Ishikawa (cell line): ENCODE results near the gene SPATS1.

Experiments used
- CREB1 ChIP-seq: IDR thresholded peaks from 2 replicates; pipeline ENCODE4 v1.6.1; 2012; ENCODE audit warnings: low read depth
- EGR1 ChIP-seq: IDR thresholded peaks from 2 replicates; pipeline ENCODE4 v1.6.1; 2012
- EP300 ChIP-seq: IDR thresholded peaks from 2 replicates; pipeline ENCODE4 v1.6.1; 2012; ENCODE audit warnings: borderline replicate concordance
- FOXM1 ChIP-seq: IDR thresholded peaks from 2 replicates; pipeline ENCODE4 v1.6.1; 2012; ENCODE audit warnings: low read depth, borderline replicate concordance
- RAD21 ChIP-seq: IDR thresholded peaks from 2 replicates; pipeline ENCODE4 v1.6.1; 2012; ENCODE audit warnings: low read depth
- TAF1 ChIP-seq: IDR thresholded peaks from 2 replicates; pipeline ENCODE4 v1.6.1; 2012; ENCODE audit warnings: low read depth, mild to moderate bottlenecking
- TCF12 ChIP-seq: IDR thresholded peaks from 2 replicates; pipeline ENCODE4 v1.6.1; 2012; ENCODE audit warnings: low read depth
- TEAD4 ChIP-seq: IDR thresholded peaks from 2 replicates; pipeline ENCODE4 v1.6.1; 2012
- YY1 ChIP-seq: IDR thresholded peaks from 2 replicates; pipeline ENCODE4 v1.6.1; 2012; ENCODE audit warnings: low read depth
- ZBTB7A ChIP-seq: IDR thresholded peaks from 2 replicates; pipeline ENCODE4 v1.6.1; 2012; ENCODE audit warnings: low read depth
- TF ChIP-seq, protein P1 (sequence below): IDR thresholded peaks from 2 replicates; pipeline ENCODE4 v1.6.1; 2012; ENCODE audit warnings: low read depth, mild to moderate bottlenecking
- TF ChIP-seq, protein P2 (sequence below): IDR thresholded peaks from 2 replicates; pipeline ENCODE4 v1.6.1; 2012

DNA sequence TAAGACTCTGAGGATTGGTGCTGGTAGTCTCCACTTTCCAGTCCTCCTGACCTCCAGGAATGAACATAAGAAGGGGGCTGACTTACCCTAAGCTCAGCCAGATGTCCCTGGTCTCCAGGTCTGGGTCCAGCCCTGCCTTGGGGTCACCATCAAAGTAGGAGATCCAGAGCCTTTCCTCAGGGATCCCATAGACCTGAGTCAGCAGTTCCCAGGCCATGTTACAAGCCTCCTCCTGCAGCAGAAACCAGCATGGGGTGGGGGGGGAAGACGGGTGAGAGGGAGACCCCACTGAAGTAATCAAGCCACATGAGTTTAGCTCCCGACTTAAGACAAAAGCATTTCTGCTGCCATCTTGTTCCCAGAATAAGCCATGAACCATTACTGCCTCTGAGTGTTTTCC lies 31.1 kb upstream of the SPATS1 start:
- TF ChIP-seq CREB1 = no peak
- TF ChIP-seq RAD21 = no peak
- no peak for TF ChIP-seq FOXM1
- no peak for TF ChIP-seq EGR1
- TF ChIP-seq, protein P1, sequence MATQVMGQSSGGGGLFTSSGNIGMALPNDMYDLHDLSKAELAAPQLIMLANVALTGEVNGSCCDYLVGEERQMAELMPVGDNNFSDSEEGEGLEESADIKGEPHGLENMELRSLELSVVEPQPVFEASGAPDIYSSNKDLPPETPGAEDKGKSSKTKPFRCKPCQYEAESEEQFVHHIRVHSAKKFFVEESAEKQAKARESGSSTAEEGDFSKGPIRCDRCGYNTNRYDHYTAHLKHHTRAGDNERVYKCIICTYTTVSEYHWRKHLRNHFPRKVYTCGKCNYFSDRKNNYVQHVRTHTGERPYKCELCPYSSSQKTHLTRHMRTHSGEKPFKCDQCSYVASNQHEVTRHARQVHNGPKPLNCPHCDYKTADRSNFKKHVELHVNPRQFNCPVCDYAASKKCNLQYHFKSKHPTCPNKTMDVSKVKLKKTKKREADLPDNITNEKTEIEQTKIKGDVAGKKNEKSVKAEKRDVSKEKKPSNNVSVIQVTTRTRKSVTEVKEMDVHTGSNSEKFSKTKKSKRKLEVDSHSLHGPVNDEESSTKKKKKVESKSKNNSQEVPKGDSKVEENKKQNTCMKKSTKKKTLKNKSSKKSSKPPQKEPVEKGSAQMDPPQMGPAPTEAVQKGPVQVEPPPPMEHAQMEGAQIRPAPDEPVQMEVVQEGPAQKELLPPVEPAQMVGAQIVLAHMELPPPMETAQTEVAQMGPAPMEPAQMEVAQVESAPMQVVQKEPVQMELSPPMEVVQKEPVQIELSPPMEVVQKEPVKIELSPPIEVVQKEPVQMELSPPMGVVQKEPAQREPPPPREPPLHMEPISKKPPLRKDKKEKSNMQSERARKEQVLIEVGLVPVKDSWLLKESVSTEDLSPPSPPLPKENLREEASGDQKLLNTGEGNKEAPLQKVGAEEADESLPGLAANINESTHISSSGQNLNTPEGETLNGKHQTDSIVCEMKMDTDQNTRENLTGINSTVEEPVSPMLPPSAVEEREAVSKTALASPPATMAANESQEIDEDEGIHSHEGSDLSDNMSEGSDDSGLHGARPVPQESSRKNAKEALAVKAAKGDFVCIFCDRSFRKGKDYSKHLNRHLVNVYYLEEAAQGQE = no peak
- TF ChIP-seq EP300 = no peak
- TF ChIP-seq, protein P2, sequence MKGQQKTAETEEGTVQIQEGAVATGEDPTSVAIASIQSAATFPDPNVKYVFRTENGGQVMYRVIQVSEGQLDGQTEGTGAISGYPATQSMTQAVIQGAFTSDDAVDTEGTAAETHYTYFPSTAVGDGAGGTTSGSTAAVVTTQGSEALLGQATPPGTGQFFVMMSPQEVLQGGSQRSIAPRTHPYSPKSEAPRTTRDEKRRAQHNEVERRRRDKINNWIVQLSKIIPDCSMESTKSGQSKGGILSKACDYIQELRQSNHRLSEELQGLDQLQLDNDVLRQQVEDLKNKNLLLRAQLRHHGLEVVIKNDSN = no peak
- TF ChIP-seq YY1 = no peak
- no peak for TF ChIP-seq TAF1
- no peak for TF ChIP-seq ZBTB7A
- no peak for TF ChIP-seq TEAD4
- TF ChIP-seq TCF12 = no peak
